HG03103 (cell line): ENCODE measurements around the gene HOMER3.

Experiments used
- ATAC-seq: cut with Tn5 transposase; IDR thresholded peaks from one replicate; pipeline ENCODE4 v1.9.1; 2021; ENCODE audit warnings: low read depth; ENCODE audit not compliant: unreplicated experiment

HOMER3 gene

GRCh38 chr19:18886972-18887371 is 54.0 kb downstream of the HOMER3 start:
- ATAC-seq: no peak

GRCh38 chr19:18883526-18884304 is 57.3 kb downstream of the HOMER3 start:
- ATAC-seq: no peak

GRCh38 chr19:18881491-18881890 is 59.5 kb downstream of the HOMER3 start:
- no peak for ATAC-seq

GRCh38 chr19:18879579-18880373 is 61.2 kb downstream of the HOMER3 start:
- no peak for ATAC-seq
